ENCODE data around the gene ARHGAP11A. TPM values are rescaled to one million over a fixed set of nuclear protein-coding genes. Genes with fewer than 3 reads are reported as not detected.

ARHGAP11A gene
- total RNA-seq, 4 donors from 2014 or later = 1.1 to 6.7 (median 2.5) TPM

DNA sequence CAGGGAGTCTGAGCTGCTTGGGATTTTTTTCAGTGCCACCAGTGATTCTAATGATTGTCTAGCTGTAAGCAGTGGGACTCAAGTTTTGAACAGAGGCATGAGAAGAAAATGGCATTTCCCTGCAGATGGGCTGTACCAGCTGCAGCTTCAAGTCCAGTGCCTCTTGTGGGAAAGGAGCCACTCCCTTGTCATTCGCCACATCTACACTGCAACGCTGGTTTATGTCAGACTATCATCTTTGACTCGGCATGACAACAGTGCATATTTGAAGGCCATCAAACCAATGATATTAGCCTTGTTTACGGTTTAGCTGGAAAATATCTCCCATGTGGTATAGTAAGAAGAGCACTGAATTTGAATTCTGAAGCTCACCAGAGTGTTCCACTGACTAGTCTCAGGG, 48.4 kb downstream of the ARHGAP11A start:
- DNase-seq (ENCODE audit: low spot score) = no peak
- TF ChIP-seq, protein P1, sequence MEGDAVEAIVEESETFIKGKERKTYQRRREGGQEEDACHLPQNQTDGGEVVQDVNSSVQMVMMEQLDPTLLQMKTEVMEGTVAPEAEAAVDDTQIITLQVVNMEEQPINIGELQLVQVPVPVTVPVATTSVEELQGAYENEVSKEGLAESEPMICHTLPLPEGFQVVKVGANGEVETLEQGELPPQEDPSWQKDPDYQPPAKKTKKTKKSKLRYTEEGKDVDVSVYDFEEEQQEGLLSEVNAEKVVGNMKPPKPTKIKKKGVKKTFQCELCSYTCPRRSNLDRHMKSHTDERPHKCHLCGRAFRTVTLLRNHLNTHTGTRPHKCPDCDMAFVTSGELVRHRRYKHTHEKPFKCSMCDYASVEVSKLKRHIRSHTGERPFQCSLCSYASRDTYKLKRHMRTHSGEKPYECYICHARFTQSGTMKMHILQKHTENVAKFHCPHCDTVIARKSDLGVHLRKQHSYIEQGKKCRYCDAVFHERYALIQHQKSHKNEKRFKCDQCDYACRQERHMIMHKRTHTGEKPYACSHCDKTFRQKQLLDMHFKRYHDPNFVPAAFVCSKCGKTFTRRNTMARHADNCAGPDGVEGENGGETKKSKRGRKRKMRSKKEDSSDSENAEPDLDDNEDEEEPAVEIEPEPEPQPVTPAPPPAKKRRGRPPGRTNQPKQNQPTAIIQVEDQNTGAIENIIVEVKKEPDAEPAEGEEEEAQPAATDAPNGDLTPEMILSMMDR (IDR thresholded peaks at IDR 0.05) = no peak
- no peak for ATAC-seq (ENCODE audit: low FRiP score)

- DNase-seq (ENCODE audit: low spot score) (no peak), ATAC-seq (ENCODE audit: low FRiP score) (no peak)
- TF ChIP-seq, protein P1 (IDR thresholded peaks at IDR 0.05) = no peak
These were observed 49.5 kb downstream of the ARHGAP11A start for GRCh38 chr15:32664796-32665195.

GRCh38 chr15:32667321-32667720, 52.0 kb downstream of the ARHGAP11A start:
- DNase-seq (ENCODE audit: low spot score) = no peak
- ATAC-seq (ENCODE audit: low FRiP score) = no peak
- TF ChIP-seq, protein P1 (IDR thresholded peaks at IDR 0.05) = no peak

DNA sequence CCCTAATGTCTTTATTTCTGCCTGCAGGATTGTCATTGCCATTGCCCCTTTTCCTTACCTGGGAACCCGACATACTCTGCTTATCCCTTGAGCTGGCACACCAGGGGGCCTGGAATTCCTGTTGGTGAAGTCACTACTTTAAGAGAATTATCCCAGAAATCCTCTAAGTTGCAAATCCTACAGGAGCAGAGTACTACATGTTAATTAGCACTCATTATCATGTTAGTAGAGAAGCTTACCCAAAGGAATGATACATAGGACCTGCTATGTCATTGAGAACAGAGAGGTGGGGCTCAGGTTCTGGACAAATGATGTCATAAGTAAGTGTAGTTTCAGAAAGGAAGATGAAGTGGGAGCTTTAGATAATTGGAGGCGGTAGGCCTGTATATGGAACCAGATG, 53.6 kb downstream of the ARHGAP11A start:
- no peak for DNase-seq (ENCODE audit: low spot score)
- ATAC-seq (ENCODE audit: low FRiP score) = no peak
- TF ChIP-seq, protein P1 (IDR thresholded peaks at IDR 0.05) = no peak

GRCh38 chr15:32669896-32670611, 54.8 kb downstream of the ARHGAP11A start:
- DNase-seq (ENCODE audit: low spot score) (no peak), ATAC-seq (ENCODE audit: low FRiP score) (no peak)
- TF ChIP-seq, protein P1 (IDR thresholded peaks at IDR 0.05) = no peak

- ATAC-seq (ENCODE audit: low FRiP score) (no peak), DNase-seq (ENCODE audit: low spot score) (no peak)
- TF ChIP-seq, protein P1 (IDR thresholded peaks at IDR 0.05) = no peak
These were observed 55.3 kb downstream of the ARHGAP11A start for GRCh38 chr15:32670623-32671022.

Data from omental fat pad (tissue), 4 donors.